Caco-2 (cell line): ENCODE measurements around the gene FTCDNL1. TPM values are rescaled to one million over a fixed set of nuclear protein-coding genes. Genes with fewer than 3 reads are reported as not detected.

ENCODE experiments used
- BruUV-seq: library from RNA; stranded (reverse); fragments of 400-500 nt; replicated peaks from 2 replicates; lab custom pipeline; 2021; lab: Mats Ljungman, UMichigan
- CTCF ChIA-PET: fragments of 300-600 bp; sonication (Branson Sonifier 250); formaldehyde crosslinking; loops from one replicate; lab custom pipeline; 2022; ENCODE audit warnings: antibody characterized with exemption; lab: Charles Lee
- POLR2A ChIA-PET: fragments of 300-600 bp; sonication (Branson Sonifier 250); formaldehyde crosslinking; loops from one replicate; lab custom pipeline; 2022; ENCODE audit warnings: antibody characterized with exemption; lab: Charles Lee
- DNase-seq, 2 experiments: peaks; one replicate each; pipeline versions ENCODE4 v3.0.0 to v3.0.0-alpha.2; 2020 to 2022
- H3K27me3 ChIP-seq: replicated peaks from 2 replicates; pipeline ENCODE4 v1.6.0; 2011; ENCODE audit warnings: low read length; ENCODE audit not compliant: control insufficient read depth, insufficient read depth
- H3K36me3 ChIP-seq: 2 replicates; pipeline ENCODE4 v1.5.1; 2011; ENCODE audit warnings: low read length; ENCODE audit not compliant: control insufficient read depth, insufficient read depth
- H3K4me1 ChIP-seq: fragments of 250-450 bp; sonication (Bioruptor Pico); 2 replicates; pipeline ENCODE4 v1.5.1; 2020; ENCODE audit warnings: mild to moderate bottlenecking
- H3K4me3 ChIP-seq: 2 replicates; pipeline ENCODE4 v1.5.1; 2011; ENCODE audit warnings: low read depth, mild to moderate bottlenecking, control low read depth, low read length
- H3K9me3 ChIP-seq: fragments of 250-450 bp; sonication (Bioruptor Pico); 2 replicates; pipeline ENCODE4 v1.5.1; 2020; ENCODE audit warnings: mild to moderate bottlenecking, moderate library complexity
- H3K27ac Mint-ChIP-seq: one replicate; pipeline ENCODE4 v1.8.0; 2022; ENCODE audit warnings: mixed read lengths; ENCODE audit not compliant: unreplicated experiment
- H3K27me3 Mint-ChIP-seq: one replicate; pipeline ENCODE4 v1.8.0; 2022; ENCODE audit warnings: mixed read lengths; ENCODE audit not compliant: insufficient read depth, unreplicated experiment
- H3K36me3 Mint-ChIP-seq: one replicate; pipeline ENCODE4 v1.8.0; 2022; ENCODE audit warnings: mild to moderate bottlenecking, mixed read lengths; ENCODE audit not compliant: insufficient read depth, unreplicated experiment
- H3K4me1 Mint-ChIP-seq: one replicate; pipeline ENCODE4 v1.8.0; 2022; ENCODE audit warnings: low read depth, mixed read lengths; ENCODE audit not compliant: unreplicated experiment
- H3K4me3 Mint-ChIP-seq: one replicate; pipeline ENCODE4 v1.8.0; 2022; ENCODE audit warnings: mild to moderate bottlenecking, moderate library complexity, mixed read lengths; ENCODE audit not compliant: unreplicated experiment
- H3K9me3 Mint-ChIP-seq: one replicate; pipeline ENCODE4 v1.8.0; 2022; ENCODE audit warnings: mixed read lengths; ENCODE audit not compliant: unreplicated experiment
- CTCF ChIP-seq, 2 experiments: fragments of 200-600 bp in 1 of 2; IDR thresholded peaks; 1 replicate in 1 of 2; 2 replicates in 1 of 2; pipeline versions ENCODE4 v1.5.1 to v1.8.0; 2011 to 2022; ENCODE audit warnings: antibody characterized with exemption in 1 of 2, control low read depth in 1 of 2, inconsistent platforms in 1 of 2, low read depth in 1 of 2, low read length in 1 of 2, mild to moderate bottlenecking in 1 of 2, moderate library complexity in 1 of 2; ENCODE audit not compliant: insufficient read depth in 1 of 2, severe bottlenecking in 1 of 2, unreplicated experiment in 1 of 2
- intact Hi-C: fragments of 100-400 bp; cut with micrococcal nuclease; formaldehyde crosslinking; loops from one replicate; pipeline ENCODE4 v1.10.0; 2022; ENCODE audit not compliant: unreplicated experiment
- total RNA-seq: library from RNA; stranded (reverse); gene quantifications from 2 replicates; pipeline ENCODE4 v1.2.3, GENCODE V29; 2022

FTCDNL1 gene
- total RNA-seq, 1 experiment from 2014 or later, result 0.68 TPM

- H3K4me1 ChIP-seq, result no peaks in the 10 kb centered on the region
- no peak overlapping the region for H3K4me3 ChIP-seq
- H3K27me3 ChIP-seq, result no peaks in the 10 kb centered on the region
- no peak for TF ChIP-seq CTCF (IDR thresholded peaks at IDR 0.05; ENCODE audit: insufficient read depth in 1 of 2, low read depth in 1 of 2, low read length in 1 of 2, severe bottlenecking in 1 of 2, unreplicated experiment in 1 of 2)
- no peak for DNase-seq
- no peak overlapping the region for H3K4me3 Mint-ChIP-seq
- ChIA-PET CTCF (no interaction called here), POLR2A (no interaction called here)
- intact Hi-C loops, result no loop called here
- no TSS peak for BruUV-seq
- H3K4me1 Mint-ChIP-seq, result no peaks in the 10 kb centered on the region
- H3K27me3 Mint-ChIP-seq, result peaks cover 5% of the 10 kb centered on the region
- no peak overlapping the region for H3K27ac Mint-ChIP-seq
- H3K36me3 Mint-ChIP-seq, result no peaks in the 10 kb centered on the region
- H3K36me3 ChIP-seq, result no peaks in the 10 kb centered on the region
- H3K9me3 ChIP-seq, result 0 out of 2 replicates have a peak, but pooled peaks cover 3% of the 10 kb centered on the region
- H3K9me3 Mint-ChIP-seq, result no peaks in the 10 kb centered on the region
Measured at GRCh38 chr2:199833525-199833924, 17.5 kb downstream of the FTCDNL1 start.

GRCh38 chr2:199830531-199830930, 20.5 kb downstream of the FTCDNL1 start:
- TF ChIP-seq CTCF (IDR thresholded peaks at IDR 0.05; ENCODE audit: insufficient read depth in 1 of 2, low read depth in 1 of 2, low read length in 1 of 2, severe bottlenecking in 1 of 2, unreplicated experiment in 1 of 2), result no peak
- BruUV-seq, result no TSS peak
- H3K27me3 Mint-ChIP-seq, result peaks cover 13% of the 10 kb centered on the region
- no peaks in the 10 kb centered on the region for H3K4me1 ChIP-seq
- intact Hi-C loops, result no loop called here
- POLR2A ChIA-PET, result no interaction called here
- no peaks in the 10 kb centered on the region for H3K36me3 Mint-ChIP-seq
- no peaks in the 10 kb centered on the region for H3K36me3 ChIP-seq
- no peak overlapping the region for H3K4me3 ChIP-seq
- no peaks in the 10 kb centered on the region for H3K4me1 Mint-ChIP-seq
- no peak overlapping the region for H3K27ac Mint-ChIP-seq
- no peak overlapping the region for H3K4me3 Mint-ChIP-seq
- CTCF ChIA-PET, result interaction anchor here (0.6 kb wide), 1 partner anchor 47 kb away, joined by 3 read pairs; no protein-coding TSS in a partner anchor
- 0 out of 2 replicates have a peak, but pooled peaks cover 3% of the 10 kb centered on the region for H3K9me3 ChIP-seq
- no peaks in the 10 kb centered on the region for H3K9me3 Mint-ChIP-seq
- no peaks in the 10 kb centered on the region for H3K27me3 ChIP-seq
- no peak for DNase-seq

GRCh38 chr2:199829628-199830027, 21.4 kb downstream of the FTCDNL1 start:
- DNase-seq, result no peak
- no peak overlapping the region for H3K4me3 Mint-ChIP-seq
- Histone ChIP-seq H3K9me3 (0 out of 2 replicates have a peak, but pooled peaks cover 3% of the 10 kb centered on the region), H3K27me3 (no peaks in the 10 kb centered on the region), H3K4me3 (no peak overlapping the region), H3K4me1 (no peaks in the 10 kb centered on the region), H3K36me3 (no peaks in the 10 kb centered on the region)
- TF ChIP-seq CTCF (IDR thresholded peaks at IDR 0.05; ENCODE audit: insufficient read depth in 1 of 2, low read depth in 1 of 2, low read length in 1 of 2, severe bottlenecking in 1 of 2, unreplicated experiment in 1 of 2), result no peak
- H3K4me1 Mint-ChIP-seq, result no peaks in the 10 kb centered on the region
- ChIA-PET CTCF (interaction anchor here (0.6 kb wide), 1 partner anchor 48 kb away, joined by 3 read pairs; no protein-coding TSS in a partner anchor), POLR2A (no interaction called here)
- no peaks in the 10 kb centered on the region for H3K9me3 Mint-ChIP-seq
- intact Hi-C loops, result no loop called here
- H3K27ac Mint-ChIP-seq, result no peak overlapping the region
- H3K36me3 Mint-ChIP-seq, result no peaks in the 10 kb centered on the region
- peaks cover 13% of the 10 kb centered on the region for H3K27me3 Mint-ChIP-seq
- no TSS peak for BruUV-seq
